IPS-18a (cell line): ENCODE measurements around the gene ACOT7.
"Not testable (repeated sequence)": the region's sequence is repeated elsewhere in the genome, so short reads cannot be mapped to it uniquely, and the experiment has no call there.

Source experiments
- H3K27ac ChIP-seq: one replicate; pipeline ENCODE4 v1.5.1; 2013; ENCODE audit warnings: low read length
- H3K27me3 ChIP-seq: one replicate; pipeline ENCODE4 v1.6.1; 2013; ENCODE audit warnings: mild to moderate bottlenecking, low read length; ENCODE audit not compliant: control insufficient read depth, insufficient read depth
- H3K36me3 ChIP-seq: one replicate; pipeline ENCODE4 v1.6.1; 2013; ENCODE audit warnings: low read depth, low read length; ENCODE audit not compliant: control insufficient read depth
- H3K4me1 ChIP-seq: one replicate; pipeline ENCODE4 v1.6.1; 2013; ENCODE audit warnings: low read depth, low read length; ENCODE audit not compliant: control insufficient read depth
- H3K4me3 ChIP-seq: one replicate; pipeline ENCODE4 v1.5.1; 2013; ENCODE audit warnings: low read length
- H3K9ac ChIP-seq: one replicate; pipeline ENCODE4 v1.6.1; 2013; ENCODE audit warnings: mild to moderate bottlenecking, low read length, moderate library complexity
- H3K9me3 ChIP-seq: one replicate; pipeline ENCODE4 v1.6.1; 2013; ENCODE audit warnings: low read depth, low read length; ENCODE audit not compliant: control insufficient read depth

The ACOT7 gene

GRCh38 chr1:6367381-6368012 lies 26.1 kb downstream of the ACOT7 start:
- H3K4me1 ChIP-seq, result no peaks in the 10 kb centered on the region
- H3K9me3 ChIP-seq, result no peaks in the 10 kb centered on the region
- no peaks in the 10 kb centered on the region for H3K27me3 ChIP-seq
- no peak overlapping the region for H3K27ac ChIP-seq
- no peaks in the 10 kb centered on the region for H3K36me3 ChIP-seq
- H3K4me3 ChIP-seq, result no peak overlapping the region
- no peak overlapping the region for H3K9ac ChIP-seq

GRCh38 chr1:6365047-6365446 lies 28.5 kb downstream of the ACOT7 start:
- Histone ChIP-seq H3K27me3 (no peaks in the 10 kb centered on the region), H3K27ac (no peak overlapping the region), H3K36me3 (no peaks in the 10 kb centered on the region), H3K4me1 (peaks cover 1% of the 10 kb centered on the region), H3K9ac (no peak overlapping the region), H3K4me3 (no peak overlapping the region), H3K9me3 (no peaks in the 10 kb centered on the region)

- H3K4me1 ChIP-seq, result peaks cover 12% of the 10 kb centered on the region
- not testable (repeated sequence) for H3K27ac ChIP-seq, H3K36me3 ChIP-seq, H3K9ac ChIP-seq, H3K9me3 ChIP-seq, H3K27me3 ChIP-seq, H3K4me3 ChIP-seq
These were observed 30.3 kb downstream of the ACOT7 start for GRCh38 chr1:6363085-6363884.

- Histone ChIP-seq H3K9me3 (no peaks in the 10 kb centered on the region), H3K27ac (no peak overlapping the region), H3K9ac (no peak overlapping the region), H3K27me3 (no peaks in the 10 kb centered on the region), H3K36me3 (no peaks in the 10 kb centered on the region), H3K4me1 (peaks cover 12% of the 10 kb centered on the region), H3K4me3 (no peak overlapping the region)
These were observed 32.3 kb downstream of the ACOT7 start for GRCh38 chr1:6361124-6361775.

- H3K27me3 ChIP-seq, result no peaks in the 10 kb centered on the region
- no peak overlapping the region for H3K9ac ChIP-seq
- peaks cover 12% of the 10 kb centered on the region for H3K4me1 ChIP-seq
- no peak overlapping the region for H3K27ac ChIP-seq
- H3K4me3 ChIP-seq, result no peak overlapping the region
- no peaks in the 10 kb centered on the region for H3K9me3 ChIP-seq
- no peaks in the 10 kb centered on the region for H3K36me3 ChIP-seq
These were observed 33.0 kb downstream of the ACOT7 start for GRCh38 chr1:6360517-6361070.

GRCh38 chr1:6360117-6360496 lies 33.5 kb downstream of the ACOT7 start:
- Histone ChIP-seq H3K27ac (peak overlapping the region; percentile 53), H3K4me3 (no peak overlapping the region), H3K4me1 (peaks cover 12% of the 10 kb centered on the region), H3K27me3 (no peaks in the 10 kb centered on the region), H3K9ac (peak overlapping the region; percentile 17), H3K36me3 (no peaks in the 10 kb centered on the region), H3K9me3 (no peaks in the 10 kb centered on the region)

- Histone ChIP-seq H3K27ac (peak overlapping the region; percentile 53), H3K9ac (peak overlapping the region; percentile 25), H3K27me3 (no peaks in the 10 kb centered on the region), H3K9me3 (no peaks in the 10 kb centered on the region), H3K36me3 (no peaks in the 10 kb centered on the region), H3K4me3 (no peak overlapping the region), H3K4me1 (peaks cover 12% of the 10 kb centered on the region)
These were observed 34.1 kb downstream of the ACOT7 start for GRCh38 chr1:6359216-6360116.

GRCh38 chr1:6358757-6359201 lies 34.8 kb downstream of the ACOT7 start:
- H3K4me3 ChIP-seq, result no peak overlapping the region
- H3K27me3 ChIP-seq, result no peaks in the 10 kb centered on the region
- peak overlapping the region; percentile 25 for H3K9ac ChIP-seq
- no peaks in the 10 kb centered on the region for H3K36me3 ChIP-seq
- no peaks in the 10 kb centered on the region for H3K9me3 ChIP-seq
- H3K27ac ChIP-seq, result no peak overlapping the region
- peaks cover 12% of the 10 kb centered on the region for H3K4me1 ChIP-seq

- Histone ChIP-seq H3K4me3 (no peak overlapping the region), H3K36me3 (no peaks in the 10 kb centered on the region), H3K27me3 (no peaks in the 10 kb centered on the region), H3K9me3 (no peaks in the 10 kb centered on the region), H3K9ac (no peak overlapping the region), H3K27ac (no peak overlapping the region), H3K4me1 (peaks cover 12% of the 10 kb centered on the region)
These were observed 35.4 kb downstream of the ACOT7 start for GRCh38 chr1:6358144-6358624.

GRCh38 chr1:6357243-6357936 lies 36.2 kb downstream of the ACOT7 start:
- Histone ChIP-seq H3K4me1 (peaks cover 12% of the 10 kb centered on the region), H3K4me3 (no peak overlapping the region), H3K27ac (no peak overlapping the region), H3K27me3 (no peaks in the 10 kb centered on the region), H3K36me3 (no peaks in the 10 kb centered on the region), H3K9me3 (no peaks in the 10 kb centered on the region), H3K9ac (no peak overlapping the region)
